WERI-Rb-1 (cell line): ENCODE results near the gene APOBEC3A.

Experiments used
- DNase-seq: peaks from one replicate; pipeline ENCODE4 v3.0.0-alpha.2; 2020
- H3K27ac ChIP-seq: fragments of 250-450 bp; sonication (Bioruptor Pico); 2 replicates; pipeline ENCODE4 v1.5.1; 2020; ENCODE audit warnings: mild to moderate bottlenecking, moderate library complexity
- H3K27me3 ChIP-seq: fragments of 250-450 bp; sonication (Bioruptor Pico); 2 replicates; pipeline ENCODE4 v1.5.1; 2021; ENCODE audit warnings: mild to moderate bottlenecking, low read depth, moderate library complexity; ENCODE audit not compliant: insufficient read depth, severe bottlenecking
- H3K36me3 ChIP-seq: fragments of 250-450 bp; sonication (Bioruptor Pico); 2 replicates; pipeline ENCODE4 v1.5.1; 2020; ENCODE audit warnings: mild to moderate bottlenecking, moderate library complexity
- H3K4me3 ChIP-seq: 2 replicates; pipeline ENCODE4 v1.5.1; 2011; ENCODE audit warnings: low read depth, mild to moderate bottlenecking, control low read depth, low read length
- H3K9me3 ChIP-seq: fragments of 250-450 bp; sonication (Bioruptor Pico); 2 replicates; pipeline ENCODE4 v1.5.1; 2021; ENCODE audit warnings: mild to moderate bottlenecking, moderate library complexity; ENCODE audit not compliant: severe bottlenecking
- TF ChIP-seq, protein P1 (sequence below): IDR thresholded peaks from 2 replicates; pipeline ENCODE4 v1.5.1; 2011; ENCODE audit warnings: low read depth, mild to moderate bottlenecking, control low read depth, inconsistent platforms, low read length

APOBEC3A gene

DNA sequence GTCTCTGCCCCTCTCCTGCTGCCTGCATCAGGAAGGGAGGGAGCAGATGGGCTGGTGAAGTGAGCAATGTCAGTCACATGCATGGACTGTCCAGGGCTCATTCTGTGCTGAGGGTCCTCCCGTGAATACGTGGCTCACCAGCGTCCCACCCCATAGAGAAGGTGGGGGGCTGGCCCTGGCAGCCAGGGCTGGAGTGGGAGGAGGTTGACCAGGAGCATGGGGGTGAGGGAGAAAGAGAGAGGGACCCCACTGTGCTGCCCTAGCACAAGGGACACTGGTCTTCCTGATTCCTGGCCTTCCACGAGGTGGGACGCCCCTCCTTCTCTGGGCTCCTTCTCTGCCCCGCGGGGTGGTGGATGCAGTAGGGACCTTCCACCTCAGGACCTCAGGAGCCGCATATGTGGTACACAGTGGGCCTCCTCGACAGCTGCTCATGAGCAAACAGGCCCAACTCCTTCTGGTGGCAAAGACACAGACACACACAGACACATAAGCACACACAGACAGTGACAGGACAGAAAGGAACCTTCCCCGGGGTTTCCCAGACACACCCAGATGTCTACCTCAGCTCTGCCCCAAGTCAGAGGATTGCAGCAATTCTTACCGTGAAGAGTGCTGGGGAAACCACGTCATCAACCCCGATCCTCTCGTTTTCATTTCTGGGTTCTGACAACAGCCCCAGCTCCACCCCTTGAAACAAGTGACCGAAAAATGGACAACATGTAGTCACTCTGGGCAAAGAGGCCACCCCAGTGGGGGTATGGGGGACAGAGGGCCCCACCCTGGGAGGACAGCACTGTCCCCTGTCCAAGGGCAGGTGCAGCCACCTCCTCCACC lies 3.6 kb upstream of the APOBEC3A start:
- Histone ChIP-seq H3K4me3 (no peak overlapping the region), H3K27ac (no peak overlapping the region)

DNA sequence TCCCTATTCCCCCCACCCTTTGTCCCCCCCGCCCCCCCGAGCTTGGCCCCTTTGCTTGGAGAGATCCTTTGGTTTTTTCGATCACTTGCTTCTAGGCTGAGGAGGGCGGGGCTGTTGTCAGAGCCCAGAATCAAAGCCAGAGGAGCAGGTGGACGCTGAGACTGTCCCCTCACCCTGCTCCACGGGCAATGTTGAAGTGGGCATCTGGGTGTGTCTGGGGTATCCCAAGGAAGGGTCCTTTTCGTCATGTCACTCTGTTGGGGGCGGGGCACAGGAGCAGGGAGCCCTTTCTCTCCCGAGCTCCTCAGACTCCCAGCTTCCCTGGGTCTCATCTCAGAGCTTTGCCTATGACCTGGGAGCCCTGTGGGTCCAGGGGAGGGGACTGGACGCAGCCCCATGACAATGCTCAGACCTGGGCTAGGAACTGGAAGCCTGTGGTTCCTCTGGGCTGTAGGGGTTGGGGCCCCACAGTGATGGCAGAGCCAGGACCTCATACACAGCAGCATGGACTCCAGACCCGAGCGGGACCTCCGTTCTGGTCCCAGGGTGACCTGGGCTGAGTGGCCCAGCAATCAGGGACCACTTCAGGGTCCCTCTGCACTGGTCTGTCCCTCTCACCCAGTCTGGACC lies 2.9 kb upstream of the APOBEC3A start:
- H3K9me3 ChIP-seq = no peaks in the 10 kb centered on the region
- TF ChIP-seq, protein P1, sequence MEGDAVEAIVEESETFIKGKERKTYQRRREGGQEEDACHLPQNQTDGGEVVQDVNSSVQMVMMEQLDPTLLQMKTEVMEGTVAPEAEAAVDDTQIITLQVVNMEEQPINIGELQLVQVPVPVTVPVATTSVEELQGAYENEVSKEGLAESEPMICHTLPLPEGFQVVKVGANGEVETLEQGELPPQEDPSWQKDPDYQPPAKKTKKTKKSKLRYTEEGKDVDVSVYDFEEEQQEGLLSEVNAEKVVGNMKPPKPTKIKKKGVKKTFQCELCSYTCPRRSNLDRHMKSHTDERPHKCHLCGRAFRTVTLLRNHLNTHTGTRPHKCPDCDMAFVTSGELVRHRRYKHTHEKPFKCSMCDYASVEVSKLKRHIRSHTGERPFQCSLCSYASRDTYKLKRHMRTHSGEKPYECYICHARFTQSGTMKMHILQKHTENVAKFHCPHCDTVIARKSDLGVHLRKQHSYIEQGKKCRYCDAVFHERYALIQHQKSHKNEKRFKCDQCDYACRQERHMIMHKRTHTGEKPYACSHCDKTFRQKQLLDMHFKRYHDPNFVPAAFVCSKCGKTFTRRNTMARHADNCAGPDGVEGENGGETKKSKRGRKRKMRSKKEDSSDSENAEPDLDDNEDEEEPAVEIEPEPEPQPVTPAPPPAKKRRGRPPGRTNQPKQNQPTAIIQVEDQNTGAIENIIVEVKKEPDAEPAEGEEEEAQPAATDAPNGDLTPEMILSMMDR = no peak
- no peak overlapping the region for H3K4me3 ChIP-seq
- DNase-seq = no peak
- no peak overlapping the region for H3K27ac ChIP-seq
- no peaks in the 10 kb centered on the region for H3K36me3 ChIP-seq
- H3K27me3 ChIP-seq = no peaks in the 10 kb centered on the region

More for the DNA sequence above, 3.6 kb upstream of the APOBEC3A start:
- H3K9me3 ChIP-seq = no peaks in the 10 kb centered on the region
- no peak for DNase-seq
- TF ChIP-seq, protein P1 = no peak
- H3K27me3 ChIP-seq = no peaks in the 10 kb centered on the region
- no peaks in the 10 kb centered on the region for H3K36me3 ChIP-seq

DNA sequence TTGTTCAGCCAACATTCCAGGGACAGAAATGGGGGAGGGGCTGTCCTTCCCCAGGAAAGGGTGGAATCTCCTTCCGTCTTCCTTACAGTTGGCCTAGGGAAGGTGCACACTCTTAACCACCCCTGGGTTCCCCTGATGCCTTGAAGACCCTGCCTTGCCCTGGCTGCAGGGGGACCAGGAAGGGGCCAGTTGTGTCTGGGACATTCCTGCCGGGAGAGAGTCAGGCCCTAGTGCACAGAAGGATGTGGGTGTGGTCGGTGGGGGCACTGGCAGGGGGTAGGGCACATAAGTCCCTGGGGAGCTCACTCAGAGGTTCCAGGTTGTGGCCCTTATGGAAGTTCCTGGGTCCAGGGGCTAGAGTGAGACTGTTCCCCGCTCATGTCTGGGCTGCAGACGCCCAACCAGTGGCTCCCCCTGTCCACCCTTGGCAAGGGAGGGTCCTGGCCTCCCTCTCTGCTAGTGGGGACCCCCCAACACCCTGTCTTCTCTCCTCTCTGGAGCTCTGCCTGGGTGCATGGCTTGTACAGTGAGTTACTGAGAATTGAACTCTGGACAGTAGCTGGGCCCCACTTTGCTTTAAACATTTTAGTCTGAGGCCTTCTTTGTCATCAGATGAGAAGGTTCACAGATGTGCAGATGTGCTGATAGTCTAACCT lies 2.0 kb upstream of the APOBEC3A start:
- TF ChIP-seq, protein P1 = no peak
- DNase-seq = no peak
- Histone ChIP-seq H3K27me3 (no peaks in the 10 kb centered on the region), H3K36me3 (no peaks in the 10 kb centered on the region), H3K9me3 (no peaks in the 10 kb centered on the region), H3K4me3 (no peak overlapping the region), H3K27ac (no peak overlapping the region)

DNA sequence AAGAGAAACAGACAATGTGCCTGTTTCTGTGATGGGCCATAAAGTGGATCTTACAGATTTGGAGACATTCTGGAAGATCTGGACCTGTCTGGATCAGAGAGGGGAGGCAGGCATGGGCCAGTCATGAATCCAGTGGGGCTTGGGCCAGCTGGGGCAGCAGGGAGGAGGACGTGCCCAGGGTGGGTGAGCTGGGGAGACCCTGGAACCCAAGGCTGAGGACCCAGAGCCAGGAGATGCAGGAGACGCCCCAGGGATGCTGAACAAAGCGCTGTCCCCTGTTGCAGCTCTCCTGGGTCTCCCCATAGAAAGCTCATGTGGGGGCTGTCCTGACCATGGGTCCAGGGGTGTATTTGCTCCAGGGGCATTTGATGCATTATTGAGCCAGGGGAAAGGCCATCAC lies 1.5 kb upstream of the APOBEC3A start:
- no peaks in the 10 kb centered on the region for H3K27me3 ChIP-seq
- H3K9me3 ChIP-seq = no peaks in the 10 kb centered on the region
- TF ChIP-seq, protein P1 = no peak
- no peak overlapping the region for H3K4me3 ChIP-seq
- H3K27ac ChIP-seq = no peak overlapping the region
- DNase-seq = no peak
- H3K36me3 ChIP-seq = no peaks in the 10 kb centered on the region

DNA sequence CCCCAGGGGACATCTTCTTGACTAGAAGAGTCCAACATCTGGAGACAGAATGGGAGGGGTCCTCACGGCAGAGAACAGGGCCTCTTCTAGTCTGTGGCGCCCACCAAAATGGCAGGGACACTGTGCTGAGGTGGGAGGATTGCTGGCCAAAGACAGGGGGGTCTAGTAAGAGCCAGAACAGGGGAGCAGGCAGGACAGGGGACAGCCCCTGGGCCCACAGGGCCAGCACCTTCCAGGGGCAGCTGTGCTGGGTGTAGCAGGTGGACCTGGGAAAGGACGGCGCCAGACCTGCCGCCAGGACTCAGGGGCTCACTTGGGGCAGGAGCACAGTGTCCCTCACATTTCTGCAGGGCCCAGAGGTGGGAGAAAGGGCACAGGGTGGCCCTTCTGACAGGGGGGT lies 858 bp upstream of the APOBEC3A start:
- no peak for DNase-seq
- TF ChIP-seq, protein P1 = no peak
- Histone ChIP-seq H3K9me3 (no peaks in the 10 kb centered on the region), H3K36me3 (no peaks in the 10 kb centered on the region), H3K27ac (no peak overlapping the region), H3K27me3 (no peaks in the 10 kb centered on the region), H3K4me3 (no peak overlapping the region)
